Measurements from ENCODE around the gene ARHGAP26. TPM values are rescaled to one million over a fixed set of nuclear protein-coding genes. Genes with fewer than 3 reads are reported as not detected.

The ARHGAP26 gene
- total and polyA plus RNA-seq, 2 of the 4 experiments (the other 2 are of a cell fraction): 0.54 to 0.56 TPM

DNA sequence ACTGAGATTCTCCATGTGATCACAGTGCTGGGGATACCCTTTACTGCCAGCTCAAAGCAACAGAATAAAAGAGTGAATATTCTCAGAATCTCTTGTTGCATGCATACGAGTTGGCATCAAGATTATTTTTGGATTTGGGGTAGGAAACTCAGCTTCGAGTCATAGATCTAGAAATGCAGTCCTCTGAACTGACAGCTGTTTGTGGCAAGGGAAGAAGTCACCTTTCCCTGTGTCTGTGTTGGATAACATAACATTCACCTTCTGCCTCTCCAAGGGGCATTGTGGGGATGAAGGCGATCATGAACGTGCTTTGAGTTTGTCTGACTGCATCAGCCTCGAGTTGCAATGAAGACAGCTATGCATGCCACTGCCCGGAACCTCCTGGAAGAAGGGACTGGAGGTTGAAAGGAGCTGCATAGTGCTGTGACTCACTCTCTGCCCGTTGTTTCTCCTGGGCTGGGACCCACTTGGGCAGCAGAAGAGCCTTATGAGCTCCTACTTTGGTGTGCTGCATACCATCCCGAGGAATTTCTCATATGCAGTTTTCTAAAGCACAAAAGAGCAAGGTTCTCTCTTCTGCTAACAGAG is 231.7 kb downstream of the ARHGAP26 start:
- TF ChIP-seq BHLHE40 (IDR thresholded peaks at IDR 0.05; ENCODE audit: low read depth, low read length) (no peak), RCOR1 (IDR thresholded peaks at IDR 0.05; ENCODE audit: insufficient replicate concordance, low read length) (no peak), FOS (IDR thresholded peaks at IDR 0.05; ENCODE audit: low read depth, low read length) (peak; percentile 71), CEBPB (IDR thresholded peaks at IDR 0.05; ENCODE audit: low read depth, low read length) (0 out of 2 replicates have a peak, but pooled peaks have one; percentile 3)
- Histone ChIP-seq H2BK5ac (ENCODE audit: low read depth, low read length, poor library complexity, severe bottlenecking) (peak overlapping the region; percentile 74), H3K56ac (ENCODE audit: extremely low read depth, insufficient read depth, low read length) (peak overlapping the region; percentile 5; the same call in 1 of the 2 replicates), H3K4ac (ENCODE audit: low read depth, low read length) (peak overlapping the region; percentile 89), H3K9me1 (ENCODE audit: insufficient read depth, low read length) (peaks cover 7% of the 10 kb centered on the region), H3K36me3 (ENCODE audit: control insufficient read depth, insufficient read depth, low read length) (no peaks in the 10 kb centered on the region), H4K91ac (ENCODE audit: insufficient read depth, low read depth, low read length) (peak overlapping the region; percentile 80), H2BK120ac (ENCODE audit: low read depth, low read length) (peak overlapping the region; percentile 92), H3K23ac (ENCODE audit: low read depth, low read length) (peak overlapping the region; percentile 96), H2AFZ (replicated peaks; ENCODE audit: low read length, poor library complexity) (peak overlapping the region; percentile 75), H4K20me1 (ENCODE audit: insufficient read depth, low read length) (no peaks in the 10 kb centered on the region), H2BK20ac (ENCODE audit: low read depth, low read length) (peak overlapping the region; percentile 94), H3K9ac (ENCODE audit: low read depth, low read length) (no peak overlapping the region; the same call in 1 of the 2 replicates), H3K4me3 (ENCODE audit: insufficient read depth, low read depth, low read length) (no peak overlapping the region), H3K18ac (ENCODE audit: low read depth, low read length) (peak overlapping the region; percentile 84), H4K8ac (ENCODE audit: low read depth in 2 of 2, low read length in 2 of 2) (peak overlapping the region; percentile 21 to 82; a peak in 2 of 4 replicates), H3K79me1 (ENCODE audit: low read depth in 1 of 2, low read length in 2 of 2) (no peaks in the 10 kb centered on the region), H3K9me3 (ENCODE audit: control insufficient read depth, insufficient read depth, low read length) (no peaks in the 10 kb centered on the region), H2AK5ac (ENCODE audit: low read depth, low read length) (peak overlapping the region; percentile 48), H2AK9ac (replicated peaks; ENCODE audit: low read depth, low read length, poor library complexity) (peak overlapping the region; percentile 8), H3K4me2 (ENCODE audit: low read depth, low read length) (peak overlapping the region; percentile 61), H3K4me1 (ENCODE audit: control insufficient read depth, insufficient read depth, low read length) (peaks cover 12% of the 10 kb centered on the region), H4K5ac (ENCODE audit: low read depth, low read length) (peak overlapping the region; percentile 47; the same call in 1 of the 2 replicates), H2BK15ac (ENCODE audit: low read depth, low read length) (peak overlapping the region; percentile 66; the same call in 1 of the 3 replicates), H3K27ac (ENCODE audit: insufficient read depth, low read length) (peak overlapping the region; percentile 57), H3K14ac (replicated peaks; ENCODE audit: low read depth, low read length) (peak overlapping the region; percentile 94), H3K27me3 (ENCODE audit: control insufficient read depth, insufficient read depth, low read length) (no peaks in the 10 kb centered on the region)
- ChIA-PET CTCF (interaction anchor here (0.5 to 1.7 kb wide), 7 partner anchors 17 to 232 kb away, joined by 3 to 6 read pairs (median 3); no protein-coding TSS in a partner anchor), POLR2A (ENCODE audit: unreplicated experiment) (no interaction called here)
- dilution Hi-C loops (cut with HindIII; ENCODE audit: low sequenced_read_pairs, unreplicated experiment) (no loop called here), intact Hi-C loops (cut with micrococcal nuclease) (loop anchor here (2.0 to 5.0 kb wide), 2 partner anchors 243 to 400 kb away; partner anchors contain the start of gene NR3C1), in situ Hi-C loops (cut with MboI; ENCODE audit: low sequenced_read_pairs) (loop anchor here (25.0 kb wide), 1 partner anchor 1185 kb away; no protein-coding TSS in a partner anchor)
- no TSS peak for BruUV-seq (replicated peaks)
- WGBS, 2 experiments (ENCODE audit: extremely low coverage in 2 of 2, insufficient read length in 1 of 2): 0% methylated on average over 2 of the region's 8 CpGs; no CpG with 5 or more reads in 1 of the 2 experiments
- DNase-seq (peak; percentile 84), ATAC-seq (ENCODE audit: low read depth) (peak; percentile 91)
